HCT116 (cell line): Measurements from ENCODE around the gene MAPK7.

Experiments used
- CTCF ChIP-seq, 3 experiments: fragments of 200-600 bp in 1 of 3; sonication (generic) in 1 of 3; IDR thresholded peaks in 2 of 3; conservative IDR thresholded peaks in 1 of 3; 2 replicates each; pipeline ENCODE4 v1.5.1; 2012 to 2017; ENCODE audit warnings: low read depth in 2 of 3, low read length in 2 of 3, antibody characterized with exemption in 1 of 3, borderline replicate concordance in 1 of 3, control low read depth in 1 of 3, mild to moderate bottlenecking in 1 of 3, mixed read lengths in 1 of 3, mixed run types in 1 of 3, moderate library complexity in 1 of 3; ENCODE audit not compliant: insufficient read depth in 1 of 3
- ELF1 ChIP-seq: IDR thresholded peaks from 2 replicates; pipeline ENCODE4 v1.6.1; 2012; ENCODE audit warnings: low read depth, borderline replicate concordance
- POLR2A ChIP-seq: IDR thresholded peaks from 2 replicates; pipeline ENCODE4 v1.7.0; 2011; ENCODE audit warnings: borderline replicate concordance; ENCODE audit not compliant: insufficient read depth, insufficient read length; ENCODE audit errors: extremely low read depth

DNA sequence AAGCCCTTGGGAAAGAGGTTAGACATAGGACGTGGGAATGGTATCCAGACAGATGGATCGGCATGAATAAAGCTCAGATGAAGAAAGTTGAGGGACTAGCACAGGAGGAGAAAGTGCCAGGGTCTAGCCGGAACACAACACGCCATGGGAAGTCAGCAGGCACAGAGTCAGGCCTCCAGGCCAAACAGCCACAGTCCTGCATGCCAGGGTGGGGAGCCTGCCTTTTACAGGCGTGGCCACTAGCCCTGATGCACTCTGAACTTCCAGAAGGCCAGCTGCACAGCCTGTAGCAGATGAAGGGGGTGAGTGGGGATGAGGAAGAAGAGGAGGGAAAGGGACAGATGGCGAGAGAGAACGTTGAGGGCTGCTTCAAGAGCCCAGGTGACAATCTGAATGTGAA lies 20.9 kb upstream of the MAPK7 start:
- TF ChIP-seq CTCF (IDR thresholded peaks at IDR 0.05 in 2 of 3, conservative IDR thresholded peaks at IDR 0.05 in 1 of 3; ENCODE audit: borderline replicate concordance in 1 of 3, insufficient read depth in 1 of 3, low read depth in 2 of 3, low read length in 2 of 3) = no peak
- TF ChIP-seq POLR2A = no peak
- no peak for TF ChIP-seq ELF1
